ENCODE data around the gene DHX57. TPM values are rescaled to one million over a fixed set of nuclear protein-coding genes. Genes with fewer than 3 reads are reported as not detected.

The DHX57 gene
- total RNA-seq, 1 experiment from 2014 or later: 20.8 TPM

GRCh38 chr2:38783586-38783985 is 92.1 kb downstream of the DHX57 start:
- Histone ChIP-seq H4K20me1 (ENCODE audit: insufficient read depth) (no peaks in the 10 kb centered on the region), H3K27me3 (ENCODE audit: insufficient read depth, low read depth) (no peaks in the 10 kb centered on the region), H2AFZ (no peak overlapping the region), H3K79me2 (ENCODE audit: low read depth) (peaks cover 7% of the 10 kb centered on the region), H3K27ac (no peak overlapping the region), H3K36me3 (ENCODE audit: low read depth) (peaks cover 11% of the 10 kb centered on the region), H3K4me2 (no peak overlapping the region), H3K9me2 (ENCODE audit: insufficient read depth) (no peaks in the 10 kb centered on the region), H3K9me3 (ENCODE audit: insufficient read depth, low read depth) (no peaks in the 10 kb centered on the region), H3K4me3 (no peak overlapping the region), H3K4me1 (replicated peaks; ENCODE audit: insufficient read depth) (peaks cover 7% of the 10 kb centered on the region; the same call in 1 of the 2 replicates), H3F3A (ENCODE audit: insufficient read depth, low read depth) (peaks cover 17% of the 10 kb centered on the region)
- intact Hi-C loops (cut with micrococcal nuclease; ENCODE audit: unreplicated experiment): no loop called here
- ChIA-PET CTCF (interaction anchor here (0.5 to 0.7 kb wide), 2 partner anchors 156 to 359 kb away, joined by 5 to 16 read pairs; no protein-coding TSS in a partner anchor), POLR2A (ENCODE audit: unreplicated experiment) (interaction anchor here (0.7 kb wide), 2 partner anchors 32 to 202 kb away, joined by 3 to 9 read pairs; no protein-coding TSS in a partner anchor)
- no peak for TF ChIP-seq EZH2 (IDR thresholded peaks at IDR 0.05; ENCODE audit: low read depth)
- TF ChIP-seq CTCF (conservative IDR thresholded peaks at IDR 0.05): no peak
- no TSS peak for BruUV-seq (replicated peaks)
- DNase-seq: no peak

- BruUV-seq (replicated peaks): no TSS peak
- TF ChIP-seq CTCF (conservative IDR thresholded peaks at IDR 0.05): no peak
- no peak for TF ChIP-seq EZH2 (IDR thresholded peaks at IDR 0.05; ENCODE audit: low read depth)
These were observed 97.0 kb downstream of the DHX57 start for GRCh38 chr2:38778687-38779082.

GRCh38 chr2:38776531-38776930 is 99.2 kb downstream of the DHX57 start:
- Histone ChIP-seq H3K27ac (no peak overlapping the region), H4K20me1 (ENCODE audit: insufficient read depth) (no peaks in the 10 kb centered on the region), H3K4me2 (no peak overlapping the region), H3K9me3 (ENCODE audit: insufficient read depth, low read depth) (no peaks in the 10 kb centered on the region), H3K4me3 (no peak overlapping the region), H3F3A (ENCODE audit: insufficient read depth, low read depth) (peaks cover 7% of the 10 kb centered on the region; the same call in 1 of the 2 replicates), H3K4me1 (replicated peaks; ENCODE audit: insufficient read depth) (peaks cover 17% of the 10 kb centered on the region), H3K36me3 (ENCODE audit: low read depth) (peaks cover 6% of the 10 kb centered on the region; the same call in 1 of the 2 replicates), H2AFZ (no peak overlapping the region), H3K79me2 (ENCODE audit: low read depth) (peaks cover 13% of the 10 kb centered on the region), H3K27me3 (ENCODE audit: insufficient read depth, low read depth) (no peaks in the 10 kb centered on the region), H3K9me2 (ENCODE audit: insufficient read depth) (no peaks in the 10 kb centered on the region)
- CTCF ChIA-PET: no interaction called here
- no peak for DNase-seq
- TF ChIP-seq CTCF (conservative IDR thresholded peaks at IDR 0.05) (no peak), EZH2 (IDR thresholded peaks at IDR 0.05; ENCODE audit: low read depth) (no peak)
- no TSS peak for BruUV-seq (replicated peaks)
- POLR2A ChIA-PET (ENCODE audit: unreplicated experiment): no interaction called here
- intact Hi-C loops (cut with micrococcal nuclease; ENCODE audit: unreplicated experiment): no loop called here

More at GRCh38 chr2:38778687-38779082, 97.0 kb downstream of the DHX57 start:
- Histone ChIP-seq H2AFZ (peak overlapping the region; percentile 100), H3K27me3 (ENCODE audit: insufficient read depth, low read depth) (no peaks in the 10 kb centered on the region), H4K20me1 (ENCODE audit: insufficient read depth) (no peaks in the 10 kb centered on the region), H3K4me1 (replicated peaks; ENCODE audit: insufficient read depth) (peaks cover 7% of the 10 kb centered on the region; the same call in 1 of the 2 replicates), H3K27ac (no peak overlapping the region), H3F3A (ENCODE audit: insufficient read depth, low read depth) (peaks cover 6% of the 10 kb centered on the region; the same call in 1 of the 2 replicates), H3K79me2 (ENCODE audit: low read depth) (peaks cover 13% of the 10 kb centered on the region), H3K9me3 (ENCODE audit: insufficient read depth, low read depth) (no peaks in the 10 kb centered on the region), H3K4me2 (peak overlapping the region; percentile 98), H3K9me2 (ENCODE audit: insufficient read depth) (no peaks in the 10 kb centered on the region), H3K4me3 (peak overlapping the region; percentile 95), H3K36me3 (ENCODE audit: low read depth) (peaks cover 11% of the 10 kb centered on the region)
- DNase-seq: no peak
- ChIA-PET CTCF (no interaction called here), POLR2A (ENCODE audit: unreplicated experiment) (no interaction called here)
- intact Hi-C loops (cut with micrococcal nuclease; ENCODE audit: unreplicated experiment): no loop called here
